GM19023 (cell line): ENCODE measurements around the gene CUEDC2.

Experiments
- ATAC-seq: cut with Tn5 transposase; IDR thresholded peaks from one replicate; pipeline ENCODE4 v1.9.1; 2021; ENCODE audit warnings: mild to moderate bottlenecking, moderate library complexity; ENCODE audit not compliant: unreplicated experiment

Gene CUEDC2

GRCh38 chr10:102426803-102427287 is 5.5 kb downstream of the CUEDC2 start:
- ATAC-seq, result no peak

- no peak for ATAC-seq
Observed at GRCh38 chr10:102425444-102425843, 6.9 kb downstream of the CUEDC2 start.

GRCh38 chr10:102424916-102425315 is 7.5 kb downstream of the CUEDC2 start:
- no peak for ATAC-seq

- ATAC-seq, result no peak
Observed at GRCh38 chr10:102424145-102424544, 8.2 kb downstream of the CUEDC2 start.

GRCh38 chr10:102423372-102423968 is 8.9 kb downstream of the CUEDC2 start:
- ATAC-seq, result no peak

GRCh38 chr10:102422545-102423129 is 9.7 kb downstream of the CUEDC2 start:
- ATAC-seq, result no peak

- ATAC-seq, result peak; percentile 1
Observed at GRCh38 chr10:102421757-102422512, 10.4 kb downstream of the CUEDC2 start.

GRCh38 chr10:102421507-102421756 is 10.9 kb downstream of the CUEDC2 start:
- ATAC-seq, result peak; percentile 2

- peak; percentile 76 for ATAC-seq
Observed at GRCh38 chr10:102420714-102421506, 11.5 kb downstream of the CUEDC2 start, which contains the start of gene FBXL15. TSS of gene FBXL15 (plus strand) at chr10:102420836. CDS start at chr10:102421130, 294 bp downstream.

- ATAC-seq, result no peak
Observed at GRCh38 chr10:102420181-102420713, 12.1 kb downstream of the CUEDC2 start.

- ATAC-seq, result no peak
Observed at GRCh38 chr10:102419269-102420180, 12.8 kb downstream of the CUEDC2 start.

- ATAC-seq, result no peak
Observed at GRCh38 chr10:102418622-102419268, 13.6 kb downstream of the CUEDC2 start, which contains the start of gene PSD. TSS of gene PSD (minus strand) at chr10:102418785. CDS start at chr10:102417038, 1,747 bp downstream.

- no peak for ATAC-seq
Observed at GRCh38 chr10:102416695-102417094, 15.7 kb downstream of the CUEDC2 start.

- no peak for ATAC-seq
Observed at GRCh38 chr10:102416283-102416682, 16.1 kb downstream of the CUEDC2 start.

GRCh38 chr10:102414749-102415148 is 17.6 kb downstream of the CUEDC2 start:
- ATAC-seq, result no peak

GRCh38 chr10:102413806-102414561 is 18.4 kb downstream of the CUEDC2 start:
- no peak for ATAC-seq

GRCh38 chr10:102413053-102413705 is 19.2 kb downstream of the CUEDC2 start:
- no peak for ATAC-seq

GRCh38 chr10:102412293-102412692 is 20.1 kb downstream of the CUEDC2 start:
- ATAC-seq, result no peak
